T-helper 9 cell (primary cell): Measurements from ENCODE around the gene C6orf118.

Experiments
- DNase-seq: peaks from one replicate; pipeline ENCODE4 v3.0.0-alpha.2; 2020

The C6orf118 gene

DNA sequence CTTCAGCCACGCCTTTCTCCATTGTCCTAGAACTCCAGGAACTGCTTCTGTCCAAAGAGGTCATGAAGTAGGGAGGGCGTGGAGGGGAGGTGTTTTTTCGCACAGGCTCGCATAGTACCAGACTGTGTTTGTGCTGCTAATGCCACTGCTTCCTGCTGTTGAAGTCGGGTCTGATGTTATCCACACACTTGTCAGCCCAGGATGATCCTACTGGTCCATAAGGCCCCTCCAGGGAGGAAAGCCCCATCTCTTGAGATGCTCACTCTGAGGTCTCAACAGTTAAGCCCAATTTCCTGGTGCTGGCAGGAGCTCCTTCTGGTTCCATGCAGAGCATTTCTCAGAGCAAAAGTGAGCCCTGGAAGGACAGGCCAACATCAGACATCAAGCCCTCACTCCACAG, 65.6 kb downstream of the C6orf118 start:
- no peak for DNase-seq

DNA sequence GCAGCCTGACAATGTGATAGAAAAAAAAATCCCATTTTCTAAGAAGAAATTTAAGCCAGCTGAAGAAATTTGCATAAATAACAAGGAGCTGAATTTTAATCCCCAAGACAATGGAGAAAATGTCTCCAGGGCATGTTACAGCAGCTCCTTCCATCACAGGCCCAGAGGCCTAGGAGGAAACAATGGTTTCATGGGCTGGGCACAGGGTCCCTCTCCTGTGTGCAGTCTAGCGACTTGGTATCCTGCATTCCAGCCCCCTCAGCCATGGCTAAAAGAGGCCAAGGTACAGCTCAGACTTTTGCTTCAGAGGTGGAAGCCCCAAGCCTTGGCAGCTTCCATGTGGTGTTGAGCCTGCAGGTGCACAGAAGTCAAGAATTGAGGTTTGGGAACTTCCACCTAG, 73.1 kb downstream of the C6orf118 start:
- no peak for DNase-seq

DNA sequence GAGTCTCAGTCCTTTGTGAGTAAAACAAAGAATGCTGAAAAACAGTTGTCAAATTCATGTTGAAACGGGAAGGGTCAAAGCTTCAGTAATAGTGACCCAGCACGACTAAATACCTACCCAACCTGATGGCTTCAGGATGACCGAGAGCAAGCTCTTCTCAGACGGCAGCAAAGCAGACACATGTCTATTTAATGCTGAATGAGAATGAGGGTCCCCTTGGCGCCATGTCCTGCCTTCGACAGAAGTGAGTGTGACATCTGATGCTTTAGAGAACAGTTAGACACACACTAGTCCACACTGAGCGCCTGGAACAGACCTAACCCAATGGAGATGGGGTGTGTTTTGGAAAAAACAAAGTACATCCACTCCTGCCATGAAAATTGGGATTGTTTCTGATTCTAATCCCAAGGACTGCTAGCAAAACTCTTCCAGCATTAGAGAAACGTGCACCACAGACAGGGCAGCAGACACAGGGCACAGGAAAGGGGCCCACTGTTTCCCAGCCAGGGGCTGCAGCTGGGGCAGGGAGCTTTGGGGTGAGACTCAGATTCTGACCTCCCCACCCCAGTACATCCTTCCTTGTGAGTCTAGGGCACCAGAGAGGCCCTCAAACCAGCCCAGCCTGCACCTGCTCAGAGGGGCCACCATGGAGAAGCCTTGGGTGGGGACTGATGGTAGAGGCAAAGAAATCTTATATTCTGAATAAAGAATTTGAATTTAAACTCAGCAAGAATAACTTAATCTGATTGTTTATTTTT, 76.5 kb downstream of the C6orf118 start:
- DNase-seq: no peak

DNA sequence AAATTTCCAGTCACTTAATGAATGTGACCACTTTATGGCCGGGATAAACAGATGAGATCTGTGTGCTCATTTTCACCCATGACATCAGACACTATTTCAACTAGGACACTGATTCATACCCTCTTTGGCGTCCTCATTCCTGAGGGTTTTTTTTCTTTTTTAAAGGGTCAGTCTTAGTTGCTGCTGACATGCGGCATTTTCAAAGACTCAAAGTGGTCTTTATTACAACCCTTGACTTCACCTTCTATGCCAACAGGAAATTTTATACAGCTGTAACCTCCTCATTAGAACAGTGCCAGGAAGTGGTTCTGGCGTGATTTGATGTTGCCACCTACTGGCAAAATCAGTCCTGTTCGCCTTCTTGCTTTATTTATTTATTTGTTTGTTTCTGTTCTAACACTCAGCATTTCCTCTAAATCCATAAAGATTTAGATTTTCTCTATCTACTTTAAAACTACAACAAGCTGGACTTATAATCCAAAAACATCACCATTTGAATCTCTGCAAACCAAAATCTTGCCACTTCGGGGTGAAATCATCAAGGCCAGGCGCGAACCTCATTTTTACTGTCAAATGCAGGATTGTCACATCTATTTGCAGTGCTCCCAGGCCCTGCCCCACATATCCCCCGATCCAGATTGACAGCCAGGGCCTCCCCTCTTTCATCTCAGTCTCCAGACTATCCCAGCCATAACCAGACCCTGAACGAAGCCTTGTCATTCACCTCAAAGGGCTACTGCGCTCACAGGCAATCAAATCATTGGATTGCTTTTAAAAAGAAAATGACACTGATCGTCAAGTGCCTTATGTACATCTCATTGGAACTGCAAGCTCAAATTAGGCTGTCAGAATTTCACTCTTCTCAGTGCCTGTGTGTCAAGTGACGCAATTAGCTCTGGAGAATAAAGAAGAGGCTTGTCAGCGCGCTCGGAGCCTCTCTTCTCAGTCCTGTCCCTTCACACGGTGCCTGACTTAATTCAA, 77.5 kb downstream of the C6orf118 start:
- no peak for DNase-seq

DNA sequence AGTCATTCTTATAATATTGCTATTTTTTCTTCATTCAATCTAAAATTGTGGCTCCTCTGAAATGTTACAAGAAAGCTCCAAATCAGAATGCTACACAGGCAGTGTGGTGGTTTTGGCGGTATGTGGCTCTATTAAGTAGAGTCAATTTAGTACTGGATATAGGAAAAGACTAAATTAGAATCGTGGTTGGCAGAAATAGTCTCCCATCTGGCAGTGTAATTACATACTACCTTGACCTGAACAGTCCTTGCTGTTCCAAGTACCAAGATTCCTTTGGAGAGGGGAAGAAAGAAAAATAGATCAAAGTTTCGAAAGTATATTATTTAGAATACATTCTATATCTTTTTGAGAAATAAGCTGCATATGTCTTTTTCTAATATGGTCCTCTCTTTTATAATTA, 78.2 kb downstream of the C6orf118 start:
- DNase-seq: no peak
